ENCODE data around the gene PRMT1. TPM values are rescaled to one million over a fixed set of nuclear protein-coding genes. Genes with fewer than 3 reads are reported as not detected.

The PRMT1 gene
- total RNA-seq, 1 donor from 2014 or later = 90.8 TPM

DNA sequence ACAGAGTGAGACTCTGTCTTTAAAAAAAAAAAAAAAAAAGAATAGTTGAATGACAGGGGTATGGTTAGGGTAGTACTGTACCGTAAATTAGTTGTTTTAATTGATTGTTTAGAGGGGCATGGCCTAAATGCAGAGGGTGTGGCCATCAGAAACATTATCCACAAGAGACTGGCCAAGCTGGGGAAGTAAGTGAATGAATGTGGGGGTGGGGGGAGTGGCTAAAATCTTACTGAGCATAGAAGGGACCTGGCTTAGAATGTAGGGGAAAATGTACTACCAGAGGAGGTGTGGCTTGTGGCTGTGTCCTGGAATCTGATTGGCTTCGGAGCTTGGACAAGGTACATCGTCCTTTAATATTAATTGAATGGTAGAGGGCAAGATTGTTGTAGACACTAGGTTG is 7.6 kb upstream of the PRMT1 start:
- DNase-seq (no peak), ATAC-seq (no peak)
- TF ChIP-seq, protein P1, sequence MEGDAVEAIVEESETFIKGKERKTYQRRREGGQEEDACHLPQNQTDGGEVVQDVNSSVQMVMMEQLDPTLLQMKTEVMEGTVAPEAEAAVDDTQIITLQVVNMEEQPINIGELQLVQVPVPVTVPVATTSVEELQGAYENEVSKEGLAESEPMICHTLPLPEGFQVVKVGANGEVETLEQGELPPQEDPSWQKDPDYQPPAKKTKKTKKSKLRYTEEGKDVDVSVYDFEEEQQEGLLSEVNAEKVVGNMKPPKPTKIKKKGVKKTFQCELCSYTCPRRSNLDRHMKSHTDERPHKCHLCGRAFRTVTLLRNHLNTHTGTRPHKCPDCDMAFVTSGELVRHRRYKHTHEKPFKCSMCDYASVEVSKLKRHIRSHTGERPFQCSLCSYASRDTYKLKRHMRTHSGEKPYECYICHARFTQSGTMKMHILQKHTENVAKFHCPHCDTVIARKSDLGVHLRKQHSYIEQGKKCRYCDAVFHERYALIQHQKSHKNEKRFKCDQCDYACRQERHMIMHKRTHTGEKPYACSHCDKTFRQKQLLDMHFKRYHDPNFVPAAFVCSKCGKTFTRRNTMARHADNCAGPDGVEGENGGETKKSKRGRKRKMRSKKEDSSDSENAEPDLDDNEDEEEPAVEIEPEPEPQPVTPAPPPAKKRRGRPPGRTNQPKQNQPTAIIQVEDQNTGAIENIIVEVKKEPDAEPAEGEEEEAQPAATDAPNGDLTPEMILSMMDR (IDR thresholded peaks at IDR 0.05) = no peak
- intact Hi-C loops (cut with DNase I) = no loop called here
- H3K36me3 ChIP-seq = no peaks in the 10 kb centered on the region
- no peaks in the 10 kb centered on the region for H3K27me3 ChIP-seq
- no peaks in the 10 kb centered on the region for H3K9me3 ChIP-seq
- no peak overlapping the region for H3K27ac ChIP-seq
- H3K4me3 ChIP-seq = no peak overlapping the region
- H3K4me1 ChIP-seq = peaks cover 14% of the 10 kb centered on the region

DNA sequence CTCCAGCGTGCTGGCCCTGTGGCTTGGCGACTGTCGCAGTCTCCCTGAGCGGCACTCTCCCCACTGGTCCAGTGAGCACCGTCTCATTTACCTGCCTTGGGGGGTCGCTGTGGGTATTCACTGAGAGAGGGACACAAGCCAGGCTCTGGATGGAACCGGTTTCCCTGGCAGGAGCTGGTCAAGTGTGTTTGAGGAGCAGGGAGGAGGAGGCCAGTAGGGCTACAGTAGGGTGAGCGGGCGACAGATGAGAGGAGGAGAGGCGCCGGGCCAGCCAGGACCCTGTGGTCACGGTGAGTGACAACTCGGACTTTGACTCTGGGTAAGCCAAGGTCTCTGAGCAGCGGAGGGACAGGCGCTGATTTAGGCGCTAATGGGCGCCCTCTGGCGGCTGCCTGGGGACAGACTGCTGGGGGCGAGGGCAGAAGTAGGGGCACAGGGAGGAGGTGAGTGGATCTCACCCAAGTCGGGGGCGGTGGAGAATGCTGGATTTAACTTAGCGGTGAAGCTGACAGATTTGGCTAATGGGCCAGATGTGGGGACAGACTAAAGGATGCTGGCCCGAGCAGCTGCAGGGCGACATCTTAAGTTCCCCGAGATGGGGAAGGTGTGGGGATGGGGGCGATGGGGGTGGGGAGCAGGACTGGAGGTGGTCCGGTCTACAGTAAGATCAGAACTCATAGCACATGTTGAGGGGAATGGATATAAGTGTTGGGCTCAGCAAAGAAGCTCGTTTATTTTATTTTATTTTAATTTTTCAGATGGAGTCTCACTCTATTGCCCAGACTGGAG is 4.7 kb upstream of the PRMT1 start:
- Histone ChIP-seq H3K4me1 (peaks cover 10% of the 10 kb centered on the region), H3K27ac (peak overlapping the region; percentile 39), H3K9me3 (no peaks in the 10 kb centered on the region), H3K4me3 (no peak overlapping the region), H3K36me3 (no peaks in the 10 kb centered on the region), H3K27me3 (no peaks in the 10 kb centered on the region)
- TF ChIP-seq, protein P1 (IDR thresholded peaks at IDR 0.05) = peak; percentile 89
- ATAC-seq (peak; percentile 42), DNase-seq (peak; percentile 88)
- intact Hi-C loops (cut with DNase I) = no loop called here

DNA sequence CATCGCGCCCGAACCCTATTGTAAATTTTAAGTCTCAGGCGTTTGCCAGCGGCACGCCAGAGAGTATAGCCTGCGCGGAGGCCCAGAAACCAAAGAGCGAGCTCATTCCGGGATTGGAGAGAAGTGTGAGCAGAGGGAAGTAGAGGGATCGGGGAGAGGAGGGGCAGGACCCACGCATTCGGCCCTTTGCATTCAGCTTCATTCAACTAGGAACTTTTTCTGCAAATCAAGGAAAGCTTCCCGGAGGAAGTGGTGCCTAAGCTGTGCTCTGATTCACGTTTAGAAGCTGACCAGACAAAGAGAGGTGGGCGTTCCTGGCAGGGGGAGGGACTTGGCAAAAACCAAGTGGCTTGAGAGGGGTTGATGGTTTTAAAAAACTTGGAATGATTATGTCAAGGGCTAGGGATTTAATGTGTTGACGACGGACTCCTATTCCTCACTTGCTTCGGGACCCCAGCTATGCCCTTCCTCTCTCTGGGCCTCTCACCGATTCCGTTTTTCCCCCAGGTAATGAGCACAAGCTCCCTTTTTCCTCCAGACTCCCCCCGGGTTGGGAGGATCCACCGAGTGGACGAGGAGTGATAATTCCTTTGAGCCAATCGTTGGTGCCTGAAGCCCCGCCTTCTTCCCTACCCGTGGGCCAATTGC is 811 bp upstream of the PRMT1 start:
- H3K27me3 ChIP-seq = no peaks in the 10 kb centered on the region
- TF ChIP-seq, protein P1 (IDR thresholded peaks at IDR 0.05) = no peak
- ATAC-seq (peak; percentile 56), DNase-seq (peak; percentile 90)
- intact Hi-C loops (cut with DNase I) = no loop called here
- H3K27ac ChIP-seq = peak overlapping the region; percentile 97
- H3K9me3 ChIP-seq = no peaks in the 10 kb centered on the region
- peaks cover 3% of the 10 kb centered on the region for H3K36me3 ChIP-seq
- H3K4me3 ChIP-seq = peak overlapping the region; percentile 44
- peaks cover 38% of the 10 kb centered on the region for H3K4me1 ChIP-seq

DNA sequence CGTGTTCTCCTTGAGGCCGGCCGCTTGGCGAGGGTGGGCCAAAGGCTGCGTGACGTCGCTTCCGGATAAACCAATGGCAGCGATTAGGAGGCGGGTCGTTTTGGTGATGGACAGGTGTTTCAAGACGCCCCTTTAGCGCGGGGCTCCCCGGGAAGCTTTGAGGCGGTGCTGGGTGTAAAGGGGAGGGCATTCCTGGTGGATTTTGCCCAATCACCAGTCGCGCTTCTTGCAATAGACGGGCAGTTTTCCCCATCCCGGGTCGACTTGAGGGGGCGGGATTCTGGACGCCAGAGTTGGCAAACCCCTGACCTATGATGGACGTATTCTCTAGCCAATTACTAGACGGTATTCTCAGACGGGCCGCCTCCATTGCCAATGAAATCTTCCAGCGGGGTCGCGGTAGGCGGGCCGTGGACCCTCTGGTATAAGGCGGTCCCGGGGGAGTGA is 264 bp upstream of the PRMT1 start:
- intact Hi-C loops (cut with DNase I) = no loop called here
- Histone ChIP-seq H3K27ac (peak overlapping the region; percentile 97), H3K36me3 (peaks cover 8% of the 10 kb centered on the region), H3K4me1 (peaks cover 38% of the 10 kb centered on the region), H3K4me3 (peak overlapping the region; percentile 99), H3K9me3 (no peaks in the 10 kb centered on the region), H3K27me3 (no peaks in the 10 kb centered on the region)
- TF ChIP-seq, protein P1 (IDR thresholded peaks at IDR 0.05) = no peak
- peak; percentile 99 for DNase-seq
- peak; percentile 88 for ATAC-seq

DNA sequence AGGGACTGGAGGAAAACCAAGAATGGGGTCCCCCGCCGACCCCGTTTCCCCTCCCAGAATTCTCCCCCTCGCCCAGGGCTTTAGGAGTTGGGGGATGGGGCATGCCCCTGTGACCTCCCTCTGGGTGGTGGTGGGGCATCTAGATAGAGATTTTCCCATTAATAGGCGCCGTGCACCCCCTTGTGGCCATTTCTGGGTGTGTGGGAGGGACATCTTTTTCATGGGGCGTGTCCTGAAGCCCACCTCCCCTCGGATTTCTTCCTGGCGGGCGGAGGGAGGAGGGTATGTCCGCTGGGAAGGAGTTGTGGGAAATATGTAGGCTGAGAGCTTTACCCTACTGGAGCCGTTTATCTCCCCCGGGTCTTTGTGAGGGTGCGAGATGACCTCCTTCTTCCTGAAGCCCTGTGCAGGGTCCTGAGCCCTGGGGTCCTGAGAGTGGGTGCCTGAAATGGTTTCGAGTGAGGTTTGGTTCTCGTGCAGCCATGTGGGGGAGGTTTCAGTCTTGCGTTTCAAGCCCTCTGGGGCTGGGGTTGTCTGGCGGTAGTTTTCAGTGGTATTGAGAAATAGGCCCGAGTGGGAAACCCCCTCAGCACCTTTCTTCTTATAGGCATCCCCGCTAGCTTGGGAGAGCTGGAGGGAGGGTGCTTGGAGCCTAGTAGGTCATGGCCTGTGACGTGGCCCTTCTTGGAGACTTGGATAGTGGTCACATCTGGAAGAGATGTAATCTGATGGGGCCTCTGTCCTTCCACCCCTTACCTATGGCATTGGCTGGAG is 1.0 kb downstream of the PRMT1 start:
- intact Hi-C loops (cut with DNase I) = no loop called here
- TF ChIP-seq, protein P1 (IDR thresholded peaks at IDR 0.05) = peak; percentile 66
- H3K27me3 ChIP-seq = no peaks in the 10 kb centered on the region
- peaks cover 21% of the 10 kb centered on the region for H3K36me3 ChIP-seq
- peaks cover 33% of the 10 kb centered on the region for H3K4me1 ChIP-seq
- no peaks in the 10 kb centered on the region for H3K9me3 ChIP-seq
- H3K4me3 ChIP-seq = peak overlapping the region; percentile 99
- DNase-seq = peak; percentile 84
- H3K27ac ChIP-seq = peak overlapping the region; percentile 97
- ATAC-seq = peak; percentile 4
